ENCODE measurements around the gene KIF3B.
"Not testable (repeated sequence)": the region's sequence is repeated elsewhere in the genome, so short reads cannot be mapped to it uniquely, and the experiment has no call there.

Gene KIF3B

DNA sequence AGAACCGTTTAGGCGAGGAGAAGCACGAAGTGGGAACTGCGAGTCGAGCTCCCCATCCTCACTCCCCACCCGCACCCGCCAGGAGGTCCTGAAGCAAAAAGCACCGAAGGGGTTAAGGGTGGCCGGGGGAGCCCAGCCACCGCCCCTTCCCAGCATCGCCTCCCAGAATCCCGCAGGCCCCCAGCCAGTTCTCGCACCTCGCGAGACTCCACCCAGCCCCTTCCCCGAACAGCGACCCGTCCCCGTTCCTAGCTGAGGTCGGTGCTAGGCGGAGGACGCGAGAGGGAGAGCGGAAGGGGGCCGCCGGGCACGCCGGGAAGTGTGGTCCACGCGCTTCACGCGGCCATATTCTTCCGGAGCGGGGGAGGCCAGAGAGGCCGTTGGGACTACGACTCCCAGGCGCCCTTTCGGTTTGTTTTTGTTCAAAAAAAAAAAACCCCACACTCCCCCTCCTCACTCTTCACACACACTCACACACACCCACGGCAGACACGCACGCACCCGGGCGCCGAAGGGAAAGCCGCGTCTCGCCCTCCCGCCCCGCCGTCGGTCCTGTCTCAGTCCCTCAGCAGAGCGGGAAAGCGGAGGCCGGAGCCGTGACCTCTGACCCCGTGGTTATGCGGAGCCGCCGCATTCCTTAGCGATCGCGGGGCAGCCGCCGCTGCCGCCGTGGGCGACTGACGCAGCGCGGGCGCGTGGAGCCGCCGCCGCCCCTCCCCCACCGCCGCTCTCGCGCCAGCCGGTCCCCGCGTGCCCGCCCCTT lies 80.6 kb downstream of the KIF3B start, which contains the start of gene ASXL1:
Gene ASXL1, plus strand, starts transcription at position 463 of the 763 bp plus-strand sequence. CDS start 445 bp downstream, outside the sequence.
- peak; percentile 91 for DNase-seq

DNA sequence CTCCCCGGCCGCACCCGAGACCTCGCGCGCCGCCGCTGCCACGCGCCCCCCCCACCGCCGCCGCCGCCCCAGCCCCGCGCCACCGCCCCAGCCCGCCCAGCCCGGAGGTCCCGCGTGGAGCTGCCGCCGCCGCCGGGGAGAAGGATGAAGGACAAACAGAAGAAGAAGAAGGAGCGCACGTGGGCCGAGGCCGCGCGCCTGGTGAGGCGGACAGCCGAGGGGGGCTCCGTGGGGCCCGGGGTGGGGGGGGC lies 81.1 kb downstream of the KIF3B start:
- no peak for DNase-seq

DNA sequence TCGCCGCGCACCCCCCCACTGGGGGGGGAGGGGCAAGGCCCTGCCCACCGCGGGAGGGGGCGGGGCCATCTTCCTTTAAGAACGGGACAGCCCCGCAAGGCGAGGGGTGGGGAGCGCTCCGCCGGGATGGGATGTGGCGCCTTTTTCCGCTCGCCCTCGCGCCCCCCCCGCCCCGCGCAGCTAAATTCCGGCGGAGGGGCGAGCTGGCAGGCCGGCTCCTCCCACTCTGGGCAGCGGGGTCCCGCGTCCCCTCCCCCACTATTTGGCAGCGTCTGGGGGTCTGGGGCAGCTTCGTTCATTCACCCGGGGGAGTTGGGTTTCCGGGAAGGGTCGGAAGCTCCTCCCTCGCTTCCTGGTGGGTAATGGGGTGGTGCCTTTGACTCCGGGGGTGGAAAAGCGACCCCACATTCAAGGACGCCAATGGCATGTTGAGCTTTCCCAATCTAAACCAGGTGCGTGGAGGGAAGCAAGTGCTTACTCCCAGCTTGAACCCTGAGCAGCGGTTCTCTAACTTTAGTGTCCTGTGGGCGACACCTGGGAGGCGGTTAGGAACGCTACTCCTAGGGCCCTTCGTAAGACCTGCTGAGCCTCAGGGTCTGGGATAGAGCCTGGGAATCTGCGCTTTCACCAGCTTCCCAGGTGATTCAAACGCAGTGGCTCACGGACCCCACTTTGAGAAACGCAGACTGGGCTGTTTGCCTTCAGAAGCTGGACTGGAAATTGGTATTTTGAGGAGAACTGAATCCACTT lies 81.6 kb downstream of the KIF3B start:
- DNase-seq: peak; percentile 75

DNA sequence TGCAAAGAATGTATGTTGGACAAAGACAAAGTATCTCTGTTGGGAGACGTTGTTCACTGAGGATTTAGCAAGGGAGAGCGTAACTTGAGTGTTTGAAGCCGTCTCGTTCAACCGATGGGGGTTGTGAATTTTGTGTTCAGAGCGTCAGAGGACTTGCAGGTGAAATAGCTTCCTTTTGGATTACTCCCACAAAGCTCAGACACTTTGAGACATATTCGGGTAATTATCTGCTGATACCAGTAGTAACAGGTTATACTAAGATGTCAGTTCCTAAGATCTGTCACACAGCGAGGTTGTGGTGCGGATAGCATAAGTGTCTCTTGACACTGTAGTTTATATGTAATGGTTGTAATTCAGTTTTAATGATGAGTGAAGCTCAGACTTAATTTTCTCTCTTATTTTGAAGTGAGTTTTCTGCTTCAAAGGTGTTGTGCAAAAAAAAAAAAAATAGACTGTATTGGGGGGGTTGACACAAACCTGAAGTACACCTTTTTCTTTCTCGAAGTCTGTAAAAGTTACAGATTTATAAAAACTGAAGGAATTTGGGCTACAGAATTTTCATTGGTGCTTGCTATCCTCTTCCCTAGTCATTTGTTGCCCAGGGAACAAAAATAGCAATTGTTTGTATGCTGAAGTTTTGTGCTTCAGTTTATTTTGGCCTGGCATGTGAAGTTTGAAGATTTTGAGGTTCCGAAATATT lies 82.3 kb downstream of the KIF3B start:
- no peak for DNase-seq

DNA sequence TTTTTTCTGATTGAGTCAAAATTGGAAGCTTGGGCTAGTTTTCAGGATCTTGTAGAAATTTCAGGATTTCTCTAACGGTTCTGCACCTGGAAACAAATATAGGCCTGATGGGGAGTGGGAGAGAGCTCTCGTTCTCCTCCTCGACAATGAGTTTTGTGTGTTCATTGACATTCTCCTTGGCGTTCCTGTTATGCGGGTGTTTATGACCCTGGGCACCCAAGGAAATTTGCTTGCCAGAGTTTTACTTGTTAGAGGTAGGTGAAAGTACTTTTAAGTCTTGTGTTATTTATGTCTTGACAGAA lies 82.8 kb downstream of the KIF3B start:
- DNase-seq: no peak

DNA sequence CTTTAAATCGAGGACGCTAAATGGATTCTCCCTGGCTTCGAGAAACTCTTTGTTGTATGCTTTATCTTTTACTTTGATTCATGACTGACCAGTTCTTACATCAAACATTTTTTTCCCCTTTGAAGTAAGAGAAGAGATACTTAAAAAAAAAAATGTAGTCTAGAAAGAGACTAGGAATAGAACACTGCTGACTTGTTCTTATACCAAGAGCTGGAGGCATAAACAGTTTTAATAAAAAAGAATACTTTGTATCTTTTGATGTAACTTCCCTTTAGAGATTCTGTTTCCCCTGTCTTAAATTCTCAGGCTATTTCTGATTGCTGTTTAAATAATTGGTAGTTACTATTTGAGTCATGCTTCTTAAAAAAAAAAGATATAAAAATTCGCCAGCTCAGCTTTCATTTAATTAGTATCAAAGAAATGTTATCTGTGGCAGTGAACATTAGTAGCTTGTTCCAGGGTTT lies 85.5 kb downstream of the KIF3B start:
- DNase-seq: no peak

GRCh38 chr20:32363492-32363891 lies 86.0 kb downstream of the KIF3B start:
- no peak for DNase-seq

DNA sequence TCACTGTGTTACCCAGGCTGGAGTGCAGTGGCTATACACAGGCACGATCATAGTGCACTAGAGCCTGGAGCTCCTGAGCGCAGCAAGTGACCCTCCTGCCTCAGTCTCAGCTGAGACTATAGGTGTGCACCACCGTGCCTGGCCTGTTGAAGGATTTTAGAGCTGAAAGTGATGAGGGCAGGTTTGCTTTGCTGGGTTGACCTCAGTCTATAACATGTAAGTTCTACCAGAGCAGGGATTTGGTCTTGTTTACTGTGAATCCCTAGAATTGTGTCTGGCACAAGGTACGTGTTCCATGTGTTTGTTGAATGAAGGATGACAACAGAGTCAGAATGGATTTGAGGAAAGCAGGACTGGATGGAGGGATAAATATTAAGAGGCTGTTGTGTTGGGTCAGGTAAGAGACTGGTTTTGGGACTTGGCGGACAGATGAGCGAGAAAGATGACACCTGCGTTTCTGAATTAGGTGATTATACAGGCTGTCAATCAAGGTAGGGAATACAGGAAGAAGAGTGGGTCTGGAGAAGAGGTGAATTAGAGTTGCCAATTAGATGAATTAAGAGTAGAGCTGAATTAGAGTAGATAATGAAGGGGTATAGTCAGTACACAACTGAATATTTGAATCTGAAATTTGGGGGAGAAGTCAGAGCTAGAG lies 87.2 kb downstream of the KIF3B start:
- DNase-seq: no peak

GRCh38 chr20:32365564-32365963 lies 88.1 kb downstream of the KIF3B start:
- no peak for DNase-seq

DNA sequence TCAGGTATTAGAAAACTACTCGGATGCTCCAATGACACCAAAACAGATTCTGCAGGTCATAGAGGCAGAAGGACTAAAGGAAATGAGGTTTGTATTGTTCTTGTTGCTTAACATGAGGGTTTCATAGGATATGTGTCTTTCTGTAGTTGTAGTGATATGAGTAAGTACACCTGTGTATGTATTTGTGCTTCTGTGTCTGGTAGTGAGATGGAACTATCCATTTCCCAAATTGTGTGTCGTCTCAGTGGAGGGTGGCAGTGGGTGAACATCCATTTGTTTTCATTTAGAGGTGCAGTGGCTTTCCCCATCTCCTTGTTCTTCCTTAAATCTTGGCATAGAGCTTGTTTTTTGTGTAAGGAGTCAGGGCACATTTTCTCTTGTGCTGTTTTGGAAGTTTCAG lies 88.9 kb downstream of the KIF3B start:
- DNase-seq: no peak

DNA sequence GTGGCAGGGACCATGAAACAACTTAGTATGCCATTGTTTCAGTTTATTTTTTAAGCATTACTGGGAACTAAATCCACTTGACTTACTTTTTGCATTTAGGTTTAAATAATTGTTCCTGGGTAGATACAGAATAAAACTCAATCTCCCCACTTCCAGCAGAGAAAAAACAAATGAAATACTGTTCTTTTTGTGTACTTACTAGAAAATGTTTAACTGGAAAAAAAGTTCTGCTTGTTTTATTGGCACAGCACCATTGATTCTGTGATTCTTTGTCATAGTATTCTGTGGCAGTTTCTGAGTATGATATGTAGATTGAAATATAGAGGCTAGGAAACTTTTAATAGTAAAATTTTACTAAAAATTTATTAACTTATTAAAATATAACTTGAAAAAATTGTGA lies 90.9 kb downstream of the KIF3B start:
- no peak for DNase-seq

DNA sequence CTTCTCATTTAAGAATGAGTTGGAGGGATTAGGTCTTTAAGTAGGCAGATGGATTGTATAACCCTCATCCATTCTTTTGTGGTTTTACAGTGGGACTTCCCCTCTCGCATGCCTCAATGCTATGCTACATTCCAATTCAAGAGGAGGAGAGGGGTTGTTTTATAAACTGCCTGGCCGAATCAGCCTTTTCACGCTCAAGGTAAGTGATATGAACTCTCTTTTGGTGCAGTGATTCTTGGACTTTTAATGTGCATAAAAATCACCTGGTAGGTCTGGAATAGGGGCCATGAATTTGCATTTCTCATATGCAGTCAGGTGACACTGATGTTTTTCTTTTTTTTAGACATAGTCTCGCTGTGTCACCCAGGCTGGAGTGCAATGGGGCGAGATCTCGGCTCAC lies 91.5 kb downstream of the KIF3B start:
- no peak for DNase-seq

DNA sequence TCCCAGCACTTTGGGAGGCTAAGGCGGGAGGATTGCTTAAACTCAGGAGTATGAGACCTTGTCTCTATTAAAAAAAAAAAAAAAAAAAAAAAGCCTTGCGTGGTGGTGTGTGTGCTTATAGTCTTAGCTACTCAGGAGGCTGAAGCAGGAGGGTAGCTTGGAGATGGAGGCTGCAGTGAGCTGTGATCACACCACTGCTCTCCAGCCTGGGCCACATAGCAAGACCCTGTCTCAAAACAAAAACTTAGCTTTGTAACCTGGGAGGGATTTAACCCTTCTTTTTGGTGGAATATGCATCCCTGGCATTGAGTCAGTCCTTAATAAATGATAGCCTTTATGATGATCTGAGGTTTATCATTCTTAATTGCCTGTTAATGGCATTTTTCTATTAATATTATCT lies 93.4 kb downstream of the KIF3B start:
- DNase-seq: no peak

DNA sequence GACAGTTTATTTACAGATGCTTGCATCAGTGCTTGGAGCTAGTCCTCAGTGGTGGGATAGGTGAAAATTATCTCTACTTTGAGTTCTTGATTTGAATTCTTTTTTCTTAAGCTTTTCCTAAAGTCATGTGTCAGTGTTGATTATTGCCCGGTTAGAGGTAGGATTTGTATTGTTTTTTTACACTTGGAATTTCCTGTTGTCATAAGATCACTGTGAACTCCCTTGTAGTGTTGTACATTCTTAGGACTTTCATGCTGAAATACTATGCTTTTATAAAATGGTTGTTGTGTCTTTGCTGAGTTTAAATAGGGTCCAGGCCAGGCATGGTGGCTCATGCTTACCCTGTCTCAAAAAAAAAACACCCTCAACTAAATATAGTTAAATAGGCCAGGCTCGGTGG lies 101.0 kb downstream of the KIF3B start:
- DNase-seq: no peak

GRCh38 chr20:32380037-32380436 lies 102.6 kb downstream of the KIF3B start:
- not testable (repeated sequence) for DNase-seq

DNA sequence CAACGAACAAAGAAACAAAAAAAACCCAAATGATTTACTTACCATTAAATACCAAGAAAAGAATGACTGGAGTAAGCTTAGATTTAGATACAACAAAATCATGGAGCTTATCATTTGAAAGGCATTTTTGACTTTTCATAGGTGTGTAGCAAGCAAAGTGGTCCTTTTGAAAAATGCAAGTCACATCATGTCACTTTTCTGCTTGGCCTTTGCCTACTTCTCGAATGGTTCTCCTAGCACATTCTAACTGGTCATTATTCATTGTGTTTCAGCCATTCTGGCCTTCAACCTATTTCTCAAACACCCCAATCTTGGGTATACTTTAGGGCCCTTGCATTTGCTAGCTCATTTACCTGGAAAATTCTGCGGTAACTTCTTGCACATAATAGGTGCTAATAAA lies 103.3 kb downstream of the KIF3B start:
- no peak for DNase-seq

DNA sequence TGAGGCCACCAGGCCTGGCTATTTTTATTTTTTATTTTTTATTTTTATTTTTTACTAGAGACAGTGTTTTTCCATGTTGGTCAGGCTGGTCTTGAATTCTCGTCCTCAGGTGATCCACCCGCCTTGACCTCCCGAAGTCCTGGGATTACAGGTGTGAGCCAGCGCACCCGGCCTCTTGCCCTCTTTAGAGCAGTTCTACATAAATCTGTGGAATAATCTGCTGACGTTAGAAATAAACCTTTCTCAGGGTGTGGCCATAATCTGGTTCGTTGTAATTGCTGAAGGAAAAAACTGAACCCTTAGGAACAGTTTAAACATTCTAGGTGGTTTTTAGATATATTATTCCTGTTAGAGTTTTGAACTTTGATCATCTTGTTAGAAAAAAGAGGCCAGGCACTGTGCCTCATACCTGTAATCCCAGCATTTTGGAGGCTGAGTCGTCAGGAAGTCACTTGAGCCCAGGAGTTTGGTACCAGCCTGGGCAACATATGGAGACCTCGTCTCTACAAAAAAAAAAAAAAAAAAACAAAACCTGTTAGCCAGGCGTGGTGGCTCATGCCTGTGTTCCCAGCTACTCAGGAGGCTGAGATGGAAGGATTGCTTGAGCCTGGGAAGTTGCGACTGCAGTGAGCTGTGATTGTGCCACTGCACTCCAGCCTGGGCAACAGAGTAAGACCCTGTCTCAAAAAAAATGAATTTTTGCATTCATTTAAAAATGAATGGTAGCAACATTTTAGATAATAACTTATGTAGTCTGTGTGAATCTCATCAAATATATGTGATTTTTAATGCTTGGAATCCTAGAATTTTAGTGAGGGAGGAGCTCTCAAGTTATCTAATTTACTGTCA lies 104.9 kb downstream of the KIF3B start:
- DNase-seq: no peak

GRCh38 chr20:32383441-32383840 lies 106.0 kb downstream of the KIF3B start:
- not testable (repeated sequence) for DNase-seq

Measured in 8988T (cell line).